HG02763 (cell line): ENCODE data around the gene XCL1.
"Not testable (repeated sequence)": the region's sequence is repeated elsewhere in the genome, so short reads cannot be mapped to it uniquely, and the experiment has no call there.

ENCODE experiments used
- ATAC-seq: cut with Tn5 transposase; IDR thresholded peaks from one replicate; pipeline ENCODE4 v1.9.1; 2021; ENCODE audit warnings: mild to moderate bottlenecking, moderate library complexity; ENCODE audit not compliant: unreplicated experiment

The XCL1 gene, protein sequence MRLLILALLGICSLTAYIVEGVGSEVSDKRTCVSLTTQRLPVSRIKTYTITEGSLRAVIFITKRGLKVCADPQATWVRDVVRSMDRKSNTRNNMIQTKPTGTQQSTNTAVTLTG

DNA sequence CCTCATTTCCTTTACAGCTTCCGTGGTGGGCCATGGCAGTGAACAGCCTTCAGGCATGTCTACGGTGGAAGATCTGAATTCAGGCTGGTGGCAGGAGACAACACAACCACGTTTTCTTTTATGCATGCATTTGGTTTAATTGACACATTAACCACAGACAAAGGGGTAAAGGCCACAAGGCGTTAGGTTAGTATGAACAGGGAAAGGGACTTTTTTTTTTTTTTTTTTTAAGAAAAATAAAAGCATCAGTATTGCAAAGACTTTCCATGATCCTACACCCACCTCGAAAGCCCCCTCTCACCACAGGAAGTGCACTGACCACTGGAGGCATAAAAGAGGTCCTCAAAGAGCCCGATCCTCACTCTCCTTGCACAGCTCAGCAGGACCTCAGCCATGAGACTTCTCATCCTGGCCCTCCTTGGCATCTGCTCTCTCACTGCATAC lies at the start of gene XCL1:
Gene XCL1, plus strand, starts transcription at position 361 of the 444 bp plus-strand sequence. Its CDS starts 33 bp downstream, at position 394.
- ATAC-seq: not testable (repeated sequence)

DNA sequence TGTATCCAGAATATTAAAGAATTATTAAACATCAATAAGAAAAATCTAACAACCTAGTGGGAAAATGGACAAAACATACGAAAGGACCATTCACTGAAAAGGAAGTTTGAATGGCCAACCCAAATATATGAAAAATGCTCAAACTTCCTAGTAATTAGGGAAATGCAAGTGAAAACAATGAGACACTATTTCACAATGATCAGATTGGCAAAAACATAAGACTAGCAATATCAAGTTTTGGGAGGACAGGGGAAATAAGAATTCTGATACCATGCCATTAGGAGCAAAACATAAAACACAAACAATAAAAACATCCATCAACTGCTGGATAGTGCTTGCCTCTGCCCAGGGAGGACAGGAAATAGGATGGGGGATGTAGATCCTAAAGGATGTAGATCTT lies 46.9 kb upstream of the XCL1 start:
- ATAC-seq: no peak

DNA sequence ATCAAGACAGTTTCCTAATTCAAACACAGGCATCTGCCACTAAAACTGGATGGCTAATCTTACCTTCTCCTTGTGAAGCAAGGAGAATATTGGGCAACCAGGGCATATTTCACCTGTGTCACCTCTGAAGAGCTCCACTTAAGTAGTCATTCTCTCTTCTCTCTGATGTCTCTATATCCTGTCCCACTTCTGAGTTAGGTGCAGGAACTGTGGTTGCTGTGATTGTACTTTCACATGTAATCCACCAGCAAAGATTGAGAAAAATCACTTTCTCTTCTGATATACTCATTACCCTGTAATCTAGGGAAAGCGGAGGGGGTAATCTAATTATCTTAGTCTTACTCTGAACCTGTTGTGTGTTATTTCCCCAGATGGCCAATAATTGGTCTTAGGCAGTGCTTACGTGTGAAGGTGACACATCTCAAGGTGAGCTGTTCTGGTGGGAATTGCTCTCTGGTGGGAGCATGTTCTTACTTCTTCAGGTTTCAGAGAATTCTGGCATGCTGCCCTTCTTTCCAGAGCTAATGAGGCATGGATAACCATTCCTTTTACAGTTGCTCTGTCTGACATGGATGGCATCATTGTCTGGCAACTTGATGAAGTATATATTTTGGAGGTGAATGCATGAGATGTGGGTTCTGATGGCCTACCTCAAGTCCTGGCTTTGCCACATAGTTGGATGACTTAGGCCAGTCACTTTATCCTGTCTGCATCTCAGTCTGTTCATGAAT lies 44.6 kb upstream of the XCL1 start:
- no peak for ATAC-seq

DNA sequence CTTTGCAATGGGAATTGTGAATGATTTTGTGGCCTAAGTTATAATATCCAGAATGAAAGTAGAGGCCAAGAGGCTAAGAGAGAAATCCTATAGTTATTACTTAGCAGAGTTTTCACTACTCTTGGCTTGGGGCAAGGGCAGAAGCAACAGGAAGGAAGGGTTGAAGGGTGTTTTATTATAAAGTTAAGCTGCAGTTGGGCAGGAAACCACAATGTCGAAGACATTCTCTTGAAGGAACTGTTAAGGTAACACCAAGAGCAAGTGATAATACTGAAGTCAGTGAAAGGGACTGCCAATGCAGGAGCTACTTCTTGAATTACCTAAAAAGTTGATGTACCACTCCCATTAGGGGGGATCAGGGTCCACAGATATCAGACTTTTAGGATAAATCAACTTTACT lies 40.9 kb upstream of the XCL1 start:
- peak; percentile 57 for ATAC-seq

DNA sequence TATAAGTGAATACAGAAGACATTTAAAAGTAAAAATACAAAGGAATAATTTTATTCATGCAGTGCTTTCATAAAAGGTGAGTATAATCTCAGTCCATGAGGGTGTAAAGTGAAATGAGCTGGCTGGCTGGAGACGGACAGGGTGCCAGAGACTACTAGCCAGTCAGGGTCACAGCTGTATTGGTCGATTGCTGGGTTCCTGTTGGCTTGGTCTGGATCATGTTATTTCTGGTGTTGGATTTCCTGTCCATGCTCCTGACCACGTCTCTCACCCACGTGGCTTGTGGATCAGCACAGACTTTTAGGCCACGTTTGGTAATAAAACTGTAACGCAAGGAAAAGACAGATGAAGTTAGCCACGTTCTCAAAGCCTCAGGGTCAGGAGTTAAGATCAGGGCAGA lies 35.6 kb upstream of the XCL1 start:
- ATAC-seq: not testable (repeated sequence)

DNA sequence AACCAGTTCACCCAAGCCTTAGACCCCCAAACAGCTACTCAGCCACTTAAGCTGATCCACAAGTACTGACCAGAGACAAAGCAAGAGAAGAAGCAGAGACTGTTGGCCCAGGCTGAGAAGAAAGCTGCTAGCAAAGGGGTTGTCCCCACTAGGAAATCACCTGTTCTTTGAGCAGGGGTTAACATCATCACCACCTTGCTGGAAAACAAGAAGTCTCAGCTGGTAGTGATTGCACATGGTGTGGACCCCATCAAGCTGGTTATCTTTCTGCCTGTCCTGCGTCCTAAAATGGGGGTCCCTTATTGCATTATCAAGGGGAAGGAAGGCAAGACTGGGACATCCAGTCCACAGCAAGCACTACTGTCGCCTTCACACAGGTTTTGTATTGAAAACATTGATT lies 33.4 kb upstream of the XCL1 start:
- not testable (repeated sequence) for ATAC-seq

DNA sequence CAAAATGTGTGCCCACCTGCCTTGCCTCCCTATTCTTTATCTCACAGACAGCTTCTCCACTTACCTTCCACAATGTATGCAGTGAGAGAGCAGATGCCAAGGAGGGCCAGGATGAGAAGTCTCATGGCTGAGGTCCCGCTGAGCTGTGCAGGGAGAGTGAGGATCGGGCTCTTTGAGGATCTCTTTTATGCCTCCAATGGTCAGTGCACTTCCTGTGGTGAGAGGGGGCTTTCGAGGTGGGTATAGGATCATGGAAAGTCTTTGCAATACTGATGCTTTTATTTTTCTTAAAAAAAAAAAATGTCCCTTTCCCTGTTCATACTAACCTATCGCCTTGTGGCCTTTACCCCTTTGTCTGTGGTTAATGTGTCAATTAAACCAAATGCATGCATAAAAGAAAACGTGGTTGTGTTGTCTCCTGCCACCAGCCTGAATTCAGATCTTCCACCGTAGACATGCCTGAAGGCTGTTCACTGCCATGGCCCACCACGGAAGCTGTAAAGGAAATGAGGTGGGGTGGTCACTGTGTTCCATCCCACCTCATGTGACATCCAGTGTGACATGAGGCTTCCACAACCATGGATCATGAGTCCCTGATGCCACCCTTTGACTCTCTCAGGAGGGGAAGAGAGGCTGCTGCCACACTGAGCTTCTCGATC lies 32.4 kb upstream of the XCL1 start, which contains the start of gene XCL2:
Gene XCL2, minus strand, starts transcription at position 158 of the 659 bp plus-strand sequence. Its CDS starts 33 bp downstream, at position 125.
- not testable (repeated sequence) for ATAC-seq

DNA sequence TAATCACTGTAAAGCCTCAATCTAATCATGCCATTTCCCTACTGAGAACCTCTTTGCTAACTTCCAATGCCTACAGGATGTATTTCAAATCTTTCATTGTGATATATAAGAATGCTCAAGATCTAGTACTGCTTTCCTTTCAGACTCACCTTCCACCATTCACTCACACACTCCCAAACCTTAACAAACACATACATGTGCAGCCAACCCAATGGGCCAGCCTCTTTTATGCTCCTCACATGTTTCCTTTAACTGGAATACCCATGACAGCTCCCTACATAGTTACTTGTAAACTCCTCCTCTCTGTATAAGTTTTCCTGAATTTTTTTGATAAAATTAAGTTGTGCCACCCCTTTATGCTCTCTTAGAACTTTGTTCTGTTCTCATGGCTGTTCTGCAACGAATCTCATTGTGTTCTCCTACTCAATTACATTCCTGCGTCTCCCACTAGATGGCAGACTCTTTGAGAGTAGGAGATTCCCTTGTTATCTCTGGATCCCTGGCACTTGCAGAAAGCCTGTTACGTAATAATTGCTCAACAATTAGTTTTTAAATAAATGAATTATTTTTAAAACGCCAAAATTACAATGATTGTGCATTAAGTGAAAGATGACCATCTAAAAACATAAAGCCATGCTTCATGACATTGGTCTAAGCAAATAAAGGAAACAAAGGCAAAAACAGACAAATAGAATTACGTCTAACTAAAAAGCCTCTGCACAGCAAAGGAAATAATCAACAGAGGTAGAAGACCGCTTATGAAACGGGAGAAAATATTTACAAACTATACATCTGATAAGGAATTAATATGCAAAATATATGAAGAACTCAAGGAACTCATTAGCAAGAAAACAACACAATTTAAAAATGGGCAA lies 30.5 kb upstream of the XCL1 start:
- not testable (repeated sequence) for ATAC-seq

DNA sequence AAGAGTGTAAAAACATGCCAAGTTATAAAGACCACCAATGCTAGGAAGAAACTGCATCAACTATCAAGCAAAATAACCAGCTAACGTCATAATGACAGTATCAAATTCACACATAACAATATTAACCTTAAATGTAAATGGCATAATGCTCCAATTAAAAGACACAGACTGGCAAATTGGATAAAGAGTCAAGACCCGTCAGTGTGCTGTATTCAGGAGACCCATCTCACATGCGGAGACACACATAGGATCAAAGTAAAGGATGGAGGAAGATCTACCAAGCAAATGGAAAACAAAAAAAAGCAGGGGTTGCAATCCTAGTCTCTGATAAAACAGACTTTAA lies 29.9 kb upstream of the XCL1 start:
- not testable (repeated sequence) for ATAC-seq

DNA sequence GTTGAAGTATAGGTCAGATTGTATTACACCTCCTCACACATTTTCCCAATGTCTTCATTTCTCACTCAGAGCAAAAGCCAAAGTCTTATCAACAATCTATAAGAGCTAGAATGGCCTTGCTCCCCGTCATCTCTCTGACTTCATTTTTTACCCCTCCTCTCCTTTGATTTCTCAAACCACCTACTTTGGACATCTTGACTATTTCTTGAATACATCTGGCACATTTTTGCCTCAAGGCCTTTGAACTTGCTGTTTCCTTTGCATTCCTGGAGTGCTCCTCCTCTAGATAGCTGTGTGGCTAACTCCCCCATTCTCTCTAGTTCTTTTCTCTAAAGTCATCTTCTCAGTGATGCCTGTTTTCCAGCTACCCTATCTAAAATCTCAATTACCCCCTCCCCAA lies 25.4 kb upstream of the XCL1 start:
- ATAC-seq: no peak

DNA sequence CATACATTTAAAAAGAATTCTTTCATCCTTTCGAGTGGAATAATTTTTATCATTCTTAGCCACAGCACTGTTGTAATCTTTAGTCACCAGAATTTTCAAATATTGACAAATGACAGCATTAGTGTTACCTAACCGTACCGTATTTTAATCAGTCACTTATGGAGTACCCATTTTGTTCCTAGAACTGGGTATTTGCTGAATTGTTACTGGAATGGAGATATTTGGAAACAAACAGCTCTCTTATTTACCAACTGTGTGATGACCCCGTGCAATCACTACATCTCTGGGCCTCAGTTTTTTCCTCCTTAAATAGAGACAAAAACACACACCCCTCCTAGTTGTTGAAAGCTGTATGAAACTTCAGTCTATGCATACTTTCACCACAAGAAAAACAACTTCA lies 24.7 kb upstream of the XCL1 start:
- no peak for ATAC-seq

DNA sequence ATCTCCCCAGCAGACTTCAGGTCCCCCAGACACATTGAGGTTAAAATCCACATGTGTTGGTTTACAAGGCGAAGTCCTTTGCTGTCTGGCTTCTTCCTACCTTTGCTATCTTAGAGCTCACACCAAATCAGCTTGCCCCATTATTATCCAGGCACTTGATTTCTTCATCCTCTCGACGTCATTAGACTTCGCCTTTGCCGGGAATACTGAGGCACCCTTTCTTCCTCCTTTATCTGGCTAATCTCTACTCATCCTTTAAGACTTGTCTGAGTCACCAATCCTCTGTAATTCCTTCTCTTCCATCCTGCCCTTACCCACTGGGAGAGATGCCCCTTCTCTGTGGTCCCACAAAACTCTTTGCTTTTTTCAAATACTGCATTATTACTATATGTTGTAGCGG lies 23.4 kb upstream of the XCL1 start:
- no peak for ATAC-seq

DNA sequence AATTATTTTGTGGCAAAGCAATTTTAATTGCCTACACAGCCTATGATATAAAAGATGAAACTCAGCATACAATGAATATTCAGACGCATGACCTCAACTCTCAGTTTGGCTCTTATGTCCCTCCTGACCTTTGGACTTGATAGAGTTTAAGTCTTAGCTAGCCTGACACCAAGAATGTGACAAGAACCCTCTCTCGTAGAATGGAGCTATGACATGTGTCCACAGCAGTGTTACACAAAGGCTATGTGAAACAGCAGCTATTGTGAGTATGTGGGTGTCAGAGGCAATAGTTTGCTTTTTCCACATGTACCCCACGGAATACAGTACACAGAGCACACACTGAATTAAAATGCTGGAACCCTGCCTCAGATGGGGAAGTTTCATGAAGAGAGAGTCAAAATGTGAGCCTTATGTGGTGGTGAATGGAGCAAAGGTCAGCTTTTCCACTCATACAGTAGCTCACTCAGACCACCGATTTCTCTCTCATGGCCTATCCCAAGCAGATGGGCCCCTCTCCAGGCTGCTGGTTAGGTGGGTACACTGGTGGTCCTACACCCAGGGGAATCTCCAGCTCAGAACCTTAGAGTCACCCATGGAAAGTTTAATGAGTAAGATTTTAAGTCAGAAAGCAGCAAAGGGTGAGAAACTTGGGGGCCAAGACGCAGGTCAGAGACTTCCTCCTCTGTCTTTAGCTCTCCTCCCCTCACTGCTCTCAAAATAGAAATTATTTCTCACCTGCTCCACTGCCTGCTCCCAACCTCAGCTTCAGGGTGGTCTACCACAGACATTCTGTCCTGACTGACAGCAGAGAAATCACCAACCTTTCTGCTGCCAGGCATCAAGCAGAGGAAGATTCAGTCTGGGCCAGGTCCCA lies 22.5 kb upstream of the XCL1 start:
- ATAC-seq: no peak

DNA sequence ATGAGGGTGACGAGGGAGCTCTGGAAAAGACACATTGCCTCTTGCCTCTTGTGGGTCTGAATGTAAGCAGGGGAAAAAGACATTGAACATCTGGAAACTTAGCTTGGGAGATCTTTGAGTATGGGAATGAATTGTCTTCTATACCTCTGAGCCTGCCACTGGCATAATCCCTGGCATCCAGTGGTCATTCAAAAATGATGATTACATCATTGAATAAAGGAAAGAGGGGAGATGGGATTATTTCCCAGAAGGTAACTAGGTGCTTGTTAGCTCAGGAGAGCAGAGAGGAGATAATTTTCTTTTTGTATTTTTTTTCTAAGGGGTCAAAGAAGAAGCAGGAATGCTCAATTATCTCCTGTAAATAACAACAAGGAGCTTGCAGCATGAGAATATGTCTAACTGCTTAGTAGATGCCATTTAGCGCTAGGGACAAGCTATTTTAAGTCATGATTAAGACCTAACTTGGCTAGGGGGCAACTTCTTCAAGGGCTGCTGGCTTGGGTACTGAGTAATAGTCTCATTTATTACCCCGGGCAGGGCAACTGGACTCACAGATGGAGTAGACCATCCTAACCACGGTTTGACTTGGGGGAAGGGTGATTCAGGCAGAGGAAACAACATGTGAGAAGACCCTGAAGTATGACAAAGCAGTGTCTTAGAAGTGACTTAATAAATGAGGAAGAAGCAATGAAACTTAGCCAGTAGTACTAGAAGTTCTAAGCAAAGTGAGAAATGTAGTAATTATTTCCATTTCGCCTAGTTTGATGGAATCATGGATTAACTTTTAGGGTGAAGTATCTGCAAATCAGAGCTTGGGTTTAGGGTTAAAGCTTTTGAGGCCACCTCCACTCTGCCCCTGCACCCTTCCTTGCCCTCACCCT lies 21.6 kb upstream of the XCL1 start:
- no peak for ATAC-seq

DNA sequence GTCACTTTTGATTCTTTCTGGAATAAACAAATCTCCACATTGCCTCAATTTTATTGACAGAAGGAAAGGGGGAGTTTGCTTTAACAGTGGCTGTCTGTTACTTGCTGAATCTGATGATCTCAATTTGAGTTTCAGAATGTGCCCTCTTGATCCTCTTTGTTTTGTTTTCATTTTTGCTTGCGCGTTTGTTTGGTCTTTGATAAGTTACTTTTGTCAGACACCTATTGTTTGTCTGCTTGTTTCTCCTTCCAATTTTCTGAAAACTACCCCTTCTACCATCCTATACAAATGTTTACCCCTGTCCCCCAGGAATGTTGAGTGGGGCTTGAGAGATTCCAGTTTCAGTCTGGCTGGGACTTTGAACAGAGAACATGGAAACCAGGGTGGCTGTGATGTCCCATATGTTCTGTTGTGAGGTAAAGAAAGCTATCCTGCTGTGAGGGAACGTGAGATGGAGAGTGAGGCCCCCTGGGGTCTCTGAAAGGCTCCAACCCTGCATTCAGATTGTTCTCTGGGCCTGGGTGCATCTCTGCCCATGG lies 20.8 kb upstream of the XCL1 start:
- ATAC-seq: no peak

DNA sequence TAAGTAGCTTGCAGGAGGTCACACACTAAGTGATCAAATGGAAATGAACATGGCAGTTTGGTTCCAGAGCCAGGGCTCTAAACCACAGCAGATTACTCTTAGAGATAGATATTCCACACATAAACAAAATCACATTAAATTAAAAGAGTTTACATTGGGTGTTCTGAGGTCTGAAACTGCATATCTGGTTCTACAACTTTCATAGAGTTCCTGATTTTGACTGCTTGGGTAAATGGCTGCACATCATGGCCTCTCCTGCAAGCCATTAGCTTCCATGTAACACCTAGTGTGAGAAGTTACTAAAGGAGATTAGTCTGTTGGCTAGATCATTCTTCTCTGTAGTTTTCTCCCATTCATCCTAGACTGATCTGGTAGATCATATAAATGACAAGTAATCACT lies 19.8 kb upstream of the XCL1 start:
- ATAC-seq: no peak

DNA sequence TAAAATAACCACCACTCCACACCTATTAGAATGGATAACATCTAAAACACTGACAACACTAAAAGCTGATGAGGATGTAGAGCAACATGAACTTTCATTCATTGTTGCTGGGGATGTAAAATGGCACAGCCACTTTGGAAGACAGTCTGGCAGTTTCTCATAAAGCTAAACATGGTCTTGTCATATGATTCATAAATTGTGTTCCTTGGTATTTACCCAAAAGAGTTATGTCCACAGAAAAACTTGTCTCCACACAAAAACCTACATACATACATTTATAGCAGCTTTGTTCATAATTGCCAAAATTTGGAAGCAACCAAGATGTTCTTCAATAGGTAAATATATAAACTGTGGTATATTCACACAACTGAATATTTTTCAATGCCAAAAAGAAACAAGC lies 16.0 kb upstream of the XCL1 start:
- no peak for ATAC-seq

DNA sequence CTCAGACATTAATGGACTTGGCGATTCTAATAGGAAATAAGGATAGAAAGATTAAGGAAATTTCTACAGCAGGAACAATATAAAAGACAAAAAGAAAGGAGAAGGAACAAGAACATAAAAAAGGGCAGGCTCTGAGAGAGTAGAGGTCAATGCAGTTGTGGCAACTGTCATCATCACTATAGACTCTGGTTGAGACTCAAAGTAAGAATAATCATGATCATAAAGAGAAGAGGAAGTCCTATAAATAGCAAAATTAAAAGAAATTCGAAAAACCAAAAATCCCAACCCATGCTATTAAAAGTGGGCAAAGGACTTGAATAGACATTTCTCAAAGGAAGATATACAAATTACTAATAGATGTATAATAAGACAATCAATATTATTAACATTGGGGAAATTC lies 14.4 kb upstream of the XCL1 start:
- no peak for ATAC-seq

DNA sequence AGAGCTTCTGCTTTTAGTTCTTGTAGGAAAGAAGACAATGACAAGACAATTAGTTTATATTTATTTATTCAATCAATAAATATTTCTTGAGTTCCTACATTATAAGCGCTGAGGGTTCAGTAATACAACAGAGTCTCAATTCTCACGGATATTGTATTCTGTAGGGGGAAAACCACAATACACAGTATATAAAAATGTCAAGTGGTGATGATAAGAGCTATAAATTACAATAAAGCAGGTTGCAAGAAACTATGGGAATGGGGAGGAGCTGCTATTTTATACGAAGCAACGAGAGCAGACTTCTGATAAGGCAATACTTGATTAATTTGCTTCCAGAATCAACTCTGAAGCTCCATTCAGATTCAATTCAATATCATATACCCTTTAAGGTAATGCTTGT lies 10.6 kb upstream of the XCL1 start:
- no peak for ATAC-seq
